NCI-H1105 treated with DMSO at 0.1 percent for 48 hours (cell line): Measurements from ENCODE around the gene LIF.
"Not testable (repeated sequence)": the region's sequence is repeated elsewhere in the genome, so short reads cannot be mapped to it uniquely, and the experiment has no call there.

Experiments used
- DNase-seq: peaks from one replicate; lab custom pipeline; 2025; lab: John Stamatoyannopoulos, UW

LIF gene

GRCh38 chr22:30205281-30206115 lies 41.1 kb downstream of the LIF start:
- no peak for DNase-seq

- DNase-seq = no peak
These were observed 41.8 kb downstream of the LIF start for GRCh38 chr22:30204742-30205111.

- no peak for DNase-seq
These were observed 42.4 kb downstream of the LIF start for GRCh38 chr22:30204015-30204741.

- DNase-seq = no peak
These were observed 44.0 kb downstream of the LIF start for GRCh38 chr22:30202531-30203006.

GRCh38 chr22:30201945-30202344 lies 44.6 kb downstream of the LIF start:
- no peak for DNase-seq

- DNase-seq = not testable (repeated sequence)
These were observed 45.7 kb downstream of the LIF start for GRCh38 chr22:30200905-30201304.

GRCh38 chr22:30198921-30199320 lies 47.6 kb downstream of the LIF start:
- DNase-seq = no peak

GRCh38 chr22:30198152-30198825 lies 48.3 kb downstream of the LIF start:
- no peak for DNase-seq

- no peak for DNase-seq
These were observed 49.2 kb downstream of the LIF start for GRCh38 chr22:30197389-30197788.

- DNase-seq = no peak
These were observed 49.7 kb downstream of the LIF start for GRCh38 chr22:30196880-30197336.

- peak; percentile 74 for DNase-seq
These were observed 50.2 kb downstream of the LIF start for GRCh38 chr22:30196141-30196879.

- no peak for DNase-seq
These were observed 51.1 kb downstream of the LIF start for GRCh38 chr22:30195245-30196140.

GRCh38 chr22:30193031-30193775 lies 53.4 kb downstream of the LIF start:
- no peak for DNase-seq

GRCh38 chr22:30192427-30192826 lies 54.1 kb downstream of the LIF start:
- DNase-seq = no peak

- DNase-seq = no peak
These were observed 55.4 kb downstream of the LIF start for GRCh38 chr22:30191040-30191701.

- DNase-seq = no peak
These were observed 56.0 kb downstream of the LIF start for GRCh38 chr22:30190574-30190973.
